H1 (cell line): Measurements from ENCODE around the gene CRADD. TPM values are rescaled to one million over a fixed set of nuclear protein-coding genes. Genes with fewer than 3 reads are reported as not detected.

Experiments used
- CBX5 ChIP-seq: fragments of 300-800, 300-1000 bp; sonication (generic); IDR thresholded peaks from 2 replicates; pipeline ENCODE4 v1.7.1; 2016; ENCODE audit warnings: antibody characterized with exemption, low read length, low read depth
- CHD7 ChIP-seq: fragments of 300-600 bp; sonication (generic); IDR thresholded peaks from 2 replicates; pipeline ENCODE4 v1.7.1; 2012; ENCODE audit warnings: low read length, moderate library complexity, mild to moderate bottlenecking, inconsistent platforms; ENCODE audit not compliant: insufficient replicate concordance
- KDM1A ChIP-seq: fragments of 200-600, 300-600 bp; sonication (generic); IDR thresholded peaks from 2 replicates; pipeline ENCODE4 v1.7.1; 2016; ENCODE audit warnings: mild to moderate bottlenecking, low read length, borderline replicate concordance
- POLR2A ChIP-seq, 2 experiments: IDR thresholded peaks; 1 replicate in 1 of 2; 2 replicates in 1 of 2; pipeline ENCODE4 v1.6.1; 2011; ENCODE audit warnings: low read depth in 2 of 2, low read length in 2 of 2, mild to moderate bottlenecking in 2 of 2; ENCODE audit errors: control extremely low read depth in 1 of 2
- SUZ12 ChIP-seq: fragments of 200-600 bp; sonication (generic); IDR thresholded peaks from 2 replicates; pipeline ENCODE4 v1.6.1; 2012; ENCODE audit warnings: mild to moderate bottlenecking, inconsistent platforms, low read length, moderate library complexity, mixed read lengths
- polyA plus RNA-seq, 7 experiments: library from polyadenylated mRNA; depleted of rRNA in 3 of 7; stranded (reverse) in 5 of 7; unstranded in 2 of 7; fragments of >200 nt in 5 of 7; fragments of 200-250 nt in 2 of 7; gene quantifications; 1 replicate in 5 of 7; 2 replicates in 1 of 7; 4 replicates in 1 of 7; pipeline versions ENCODE4 v1.2.1 to v1.2.3, GENCODE V29; 2011 to 2013; ENCODE audit warnings: missing spikeins in 2 of 7, mixed read lengths in 2 of 7
- total RNA-seq: library from RNA; stranded (reverse); fragmentation: NEBNext Ultra II Directional; extraction: Animal tissue kit (Norgen Biotek cat#: 25700); gene quantifications from 2 replicates; pipeline ENCODE4 v1.2.1, GENCODE V29; 2021

The CRADD gene
- total and polyA plus RNA-seq, 2 of the 8 experiments (the other 6 are each of a cell fraction or from before 2014, with no cell fraction given) = 8.1 to 15.4 TPM

DNA sequence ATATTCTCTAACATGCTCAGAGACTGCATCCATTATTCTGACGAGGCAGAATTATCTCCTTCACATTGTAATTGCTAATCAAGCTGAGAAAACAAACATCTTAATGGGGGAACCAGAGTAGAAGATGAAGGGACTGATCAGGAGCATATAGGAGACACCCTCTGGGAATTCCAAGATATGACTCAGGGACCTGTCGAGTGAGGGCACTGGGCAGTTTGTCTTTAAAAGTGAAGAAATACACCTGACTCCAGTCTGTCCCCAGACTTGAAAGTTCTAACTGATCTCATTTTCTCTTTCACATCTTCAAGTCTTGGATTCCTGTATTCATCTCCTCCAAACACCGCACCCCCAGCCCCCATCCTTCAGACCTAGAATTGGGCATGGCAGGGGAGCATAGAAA lies 244.3 kb downstream of the CRADD start (continued):
- no peak for TF ChIP-seq CHD7
- TF ChIP-seq POLR2A (IDR thresholded peaks at IDR 0.05; ENCODE audit: control extremely low read depth in 1 of 2, low read depth in 2 of 2, low read length in 2 of 2) = no peak
- no peak for TF ChIP-seq SUZ12
- no peak for TF ChIP-seq CBX5
- TF ChIP-seq KDM1A = no peak
- TF ChIP-seq, all 59 proteins: peak for 0
